ENCODE results near the gene HHIP. TPM values are rescaled to one million over a fixed set of nuclear protein-coding genes. Genes with fewer than 3 reads are reported as not detected.

HHIP gene
- total RNA-seq: 0.81 and 1.7 TPM in 2 replicates

GRCh38 chr4:144645631-144646522, at the start of gene HHIP:
Gene HHIP (plus strand): TSS chr4:144646156. CDS start chr4:144646676, 520 bp downstream.

All from cardiac ventricle fibroblast (primary cell).